IPS DF 19.7 (cell line): ENCODE results near the gene SLC25A12.

Source experiments
- DNase-seq: peaks from one replicate; pipeline ENCODE4 v3.0.0-alpha.2; 2013; ENCODE audit warnings: low read depth, low spot score

The SLC25A12 gene

DNA sequence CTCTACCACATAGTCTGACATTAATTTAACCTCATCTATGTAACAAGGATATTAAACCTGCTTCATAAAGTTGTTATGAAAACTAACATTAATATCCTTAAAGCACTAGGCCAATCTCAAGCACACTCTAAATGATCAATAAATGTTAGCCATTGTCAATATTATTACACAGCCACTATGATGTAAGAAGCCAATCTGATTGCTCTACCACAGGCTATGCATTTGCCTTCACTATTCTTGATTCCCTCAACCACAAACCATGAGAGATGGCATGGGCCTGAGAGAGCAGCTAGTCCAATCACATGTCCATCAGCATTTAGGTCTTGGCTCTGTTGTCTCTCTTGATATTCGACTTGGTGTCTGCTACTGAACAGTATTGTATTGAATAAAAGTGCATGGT is 4.2 kb downstream of the SLC25A12 start:
- no peak for DNase-seq

DNA sequence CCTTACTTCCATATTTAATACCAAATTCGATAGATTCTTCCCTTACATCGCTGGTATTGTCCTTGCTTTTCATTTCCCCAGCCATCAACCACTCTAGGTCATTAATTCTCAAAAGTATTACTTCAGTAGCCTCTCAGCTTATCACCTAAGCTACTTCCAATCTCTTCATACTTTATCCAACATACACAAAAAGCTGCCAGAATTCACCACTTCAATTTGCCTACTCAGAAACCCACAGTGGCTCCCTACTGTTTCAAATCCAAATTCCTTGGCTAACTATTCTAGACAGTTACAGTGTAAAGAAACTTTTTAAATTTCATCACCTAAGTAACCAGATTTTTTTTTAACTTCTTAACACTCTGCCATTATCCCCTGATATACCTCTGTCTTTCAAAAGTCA is 4.7 kb downstream of the SLC25A12 start:
- DNase-seq = no peak

DNA sequence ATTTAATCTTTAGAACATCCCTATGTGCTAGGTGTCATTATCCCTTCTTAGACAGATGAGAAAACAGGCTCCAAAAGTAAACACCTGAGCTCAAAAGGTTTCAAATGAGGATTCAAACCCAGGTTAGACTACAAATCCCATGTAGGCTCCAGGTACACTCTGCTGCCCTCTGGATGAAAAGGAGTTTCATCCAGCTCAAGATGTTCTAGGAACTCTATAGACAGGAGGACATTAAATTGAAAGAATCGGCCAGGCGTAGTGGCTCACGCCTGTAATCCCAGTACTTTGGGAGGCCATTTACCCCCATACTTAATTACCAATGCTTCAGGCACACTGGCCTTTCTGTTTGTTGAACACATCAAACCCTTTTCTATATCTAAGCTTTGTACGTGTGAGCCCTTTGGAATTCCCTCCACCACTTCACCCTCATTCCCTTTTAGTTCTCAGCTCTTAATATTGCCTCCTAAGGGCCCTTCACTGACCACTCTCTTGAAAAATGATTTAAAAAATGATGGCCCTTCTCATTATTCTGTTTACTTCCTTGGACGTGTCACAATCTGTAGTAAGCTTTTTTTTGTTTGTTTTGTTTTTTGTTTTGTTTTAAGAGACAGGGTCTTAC is 10.7 kb downstream of the SLC25A12 start:
- no peak for DNase-seq

DNA sequence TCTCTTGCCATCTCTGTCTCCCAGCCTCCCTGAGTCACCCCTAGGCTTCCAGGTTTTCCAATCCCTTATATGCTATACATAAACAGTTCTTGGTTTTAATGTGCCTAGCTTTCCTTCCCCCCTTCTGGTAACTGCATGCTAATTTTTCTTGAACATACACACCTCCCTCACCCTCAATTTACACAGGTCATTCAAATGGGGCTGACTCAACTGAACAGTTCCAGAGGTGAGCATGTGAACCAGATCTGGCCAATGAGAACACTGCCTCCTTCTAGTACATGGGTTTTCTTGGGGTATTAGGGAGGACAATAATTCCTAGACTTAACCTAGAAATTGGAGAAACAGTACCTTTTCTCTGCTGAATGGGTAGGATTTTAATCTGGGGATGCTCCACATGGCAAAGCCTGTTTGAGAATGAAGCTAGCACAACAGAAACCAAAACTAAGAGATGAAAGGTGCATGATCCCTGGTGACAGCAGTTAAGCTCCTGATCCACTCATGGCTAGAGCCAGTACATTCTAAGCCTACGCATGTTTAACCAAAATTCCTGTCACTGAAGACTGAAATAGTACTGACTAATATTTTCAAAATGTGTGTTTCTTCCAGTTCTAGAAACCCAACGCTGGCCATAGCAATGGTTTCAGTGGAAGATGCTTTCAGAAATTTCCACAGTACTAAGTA is 11.8 kb downstream of the SLC25A12 start:
- DNase-seq = no peak

DNA sequence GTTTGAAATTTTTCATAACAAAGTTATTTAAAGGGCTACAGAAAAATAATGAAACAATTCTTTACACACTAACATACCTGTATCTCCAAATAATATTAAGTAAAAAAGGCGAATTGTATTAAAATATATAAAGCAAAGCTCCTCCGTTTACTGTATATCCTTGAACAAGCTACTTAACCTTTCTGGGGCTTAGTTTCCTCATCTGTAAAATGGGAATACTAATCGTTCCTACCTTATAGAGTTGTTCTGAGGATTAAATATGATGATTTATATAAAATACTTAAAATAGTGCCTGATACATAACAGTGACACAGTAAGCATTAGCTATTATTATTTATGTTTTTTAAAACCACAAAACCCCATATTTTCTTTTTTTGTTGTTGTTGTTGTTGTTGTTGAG is 13.3 kb downstream of the SLC25A12 start:
- DNase-seq = no peak

DNA sequence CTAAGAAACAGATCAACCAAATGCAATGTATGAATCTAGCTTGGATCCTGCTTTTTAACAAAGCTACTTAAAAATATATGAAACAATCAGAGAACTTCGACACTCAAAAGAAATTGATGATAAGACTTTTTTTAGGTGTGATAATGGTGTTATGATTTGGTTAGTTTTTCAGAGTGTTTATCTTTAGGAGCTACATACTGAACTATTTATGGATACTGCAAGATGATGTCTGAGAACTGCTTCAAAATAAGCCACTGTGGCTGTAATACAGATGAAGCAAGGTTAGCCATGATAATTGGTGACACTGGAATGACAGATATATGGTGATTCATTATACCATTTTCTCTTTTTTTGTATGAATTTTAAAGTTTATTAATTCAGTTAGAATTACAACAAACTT is 14.2 kb downstream of the SLC25A12 start:
- no peak for DNase-seq

DNA sequence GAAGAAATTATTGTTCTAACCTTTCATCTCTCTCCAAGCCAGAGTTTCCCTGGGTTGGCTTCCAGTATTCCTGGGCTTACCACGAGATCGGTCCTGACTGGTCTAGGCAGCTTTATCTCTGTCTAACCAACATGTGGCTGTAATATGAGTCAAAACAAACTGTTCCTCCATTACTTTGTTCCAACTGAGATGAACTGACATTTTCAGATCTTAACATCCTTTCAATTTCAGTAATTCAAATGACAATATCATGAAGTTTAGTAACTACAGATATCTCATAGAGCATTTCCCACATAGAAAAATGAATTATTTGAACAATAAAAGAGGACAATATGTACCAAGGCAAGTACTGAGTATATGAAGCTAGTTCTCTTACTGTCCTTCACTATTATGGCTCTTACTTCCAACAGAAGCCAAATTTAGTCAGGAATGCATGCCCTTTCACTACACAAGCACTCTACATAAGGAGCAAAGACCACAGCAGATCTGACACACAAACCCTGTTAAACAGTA is 15.5 kb downstream of the SLC25A12 start:
- DNase-seq = no peak

DNA sequence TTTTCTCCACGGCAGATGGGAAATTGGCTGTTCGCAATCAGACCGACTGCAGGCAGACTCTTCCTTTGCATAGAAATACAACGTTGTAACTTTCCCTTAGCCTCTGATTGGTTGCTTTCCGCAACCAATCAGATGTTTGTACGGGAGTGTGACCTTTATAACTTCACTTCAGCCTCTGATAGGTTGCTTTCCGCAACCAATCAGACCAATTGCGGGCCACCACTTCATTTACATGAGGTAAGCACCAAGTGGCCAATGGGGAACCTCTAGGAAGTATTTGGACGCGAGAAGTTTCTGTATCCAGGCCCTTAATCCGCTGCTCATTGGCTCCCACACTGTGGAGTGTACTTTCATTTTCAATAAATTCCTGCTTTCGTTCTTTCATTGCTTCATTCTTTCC is 19.1 kb downstream of the SLC25A12 start:
- DNase-seq = no peak

DNA sequence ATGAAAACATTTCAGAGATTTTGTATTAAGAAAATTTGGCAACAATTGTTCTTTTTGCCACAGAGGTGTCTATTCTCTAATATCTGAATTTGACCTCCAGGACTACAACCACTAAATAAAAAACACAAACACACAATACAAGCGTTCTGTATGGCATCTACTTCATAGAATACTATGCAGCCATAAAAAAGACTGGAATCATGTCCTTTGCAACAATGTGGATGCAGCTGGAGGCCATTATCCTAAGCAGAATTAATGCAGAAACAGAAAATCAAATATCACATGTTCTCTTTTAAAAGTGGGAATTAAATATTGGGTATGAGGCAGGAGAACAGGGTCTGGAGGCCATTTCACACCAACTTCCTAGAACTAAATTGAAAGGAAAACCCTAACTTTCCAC is 19.5 kb downstream of the SLC25A12 start:
- no peak for DNase-seq

DNA sequence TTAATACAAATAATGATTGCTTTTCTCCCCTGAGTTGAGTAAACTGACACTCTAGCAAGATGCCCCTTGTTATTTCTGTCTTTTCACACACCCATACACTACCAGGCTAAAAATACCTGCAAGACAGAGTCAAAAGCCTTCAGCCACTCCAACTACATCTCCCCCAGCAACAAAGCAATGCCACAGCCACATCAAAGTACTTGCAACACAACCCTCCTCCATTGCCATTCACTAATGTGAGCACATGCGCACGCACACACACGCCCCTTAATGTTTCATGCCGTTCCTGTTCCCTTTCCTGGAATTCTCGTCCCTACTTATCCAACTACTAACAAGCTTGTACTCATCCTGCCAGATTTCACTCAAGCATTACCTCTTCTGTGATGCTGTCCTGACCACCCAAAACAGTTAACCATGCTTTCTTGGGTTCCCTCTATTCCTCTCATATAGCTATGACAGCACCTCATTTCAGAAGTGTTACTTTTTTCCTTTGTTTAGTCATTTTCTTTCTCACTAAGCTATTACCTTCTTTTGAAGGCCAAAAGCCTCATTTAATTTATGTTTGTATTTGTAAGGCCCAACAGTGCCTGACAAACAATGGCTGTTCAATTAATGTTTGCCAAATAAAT is 29.6 kb downstream of the SLC25A12 start:
- DNase-seq = no peak

DNA sequence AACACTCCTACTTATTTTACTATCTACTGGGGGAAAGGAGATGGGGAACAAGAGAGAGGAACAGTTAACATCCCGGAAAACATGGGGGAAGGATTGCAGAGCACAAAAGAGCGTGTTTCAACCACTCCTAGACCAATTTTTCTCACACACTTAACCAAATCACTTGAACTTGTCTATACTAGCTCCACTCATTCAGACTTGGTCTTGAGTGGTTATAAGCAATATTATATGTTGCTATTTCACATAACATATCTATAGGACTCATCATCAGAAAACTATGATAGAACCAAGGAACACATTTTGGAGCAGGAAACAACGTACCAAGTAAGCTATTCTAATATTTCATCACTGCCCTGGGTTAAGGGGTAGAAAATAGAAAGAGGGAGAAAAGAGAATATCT is 31.5 kb downstream of the SLC25A12 start:
- DNase-seq = no peak

DNA sequence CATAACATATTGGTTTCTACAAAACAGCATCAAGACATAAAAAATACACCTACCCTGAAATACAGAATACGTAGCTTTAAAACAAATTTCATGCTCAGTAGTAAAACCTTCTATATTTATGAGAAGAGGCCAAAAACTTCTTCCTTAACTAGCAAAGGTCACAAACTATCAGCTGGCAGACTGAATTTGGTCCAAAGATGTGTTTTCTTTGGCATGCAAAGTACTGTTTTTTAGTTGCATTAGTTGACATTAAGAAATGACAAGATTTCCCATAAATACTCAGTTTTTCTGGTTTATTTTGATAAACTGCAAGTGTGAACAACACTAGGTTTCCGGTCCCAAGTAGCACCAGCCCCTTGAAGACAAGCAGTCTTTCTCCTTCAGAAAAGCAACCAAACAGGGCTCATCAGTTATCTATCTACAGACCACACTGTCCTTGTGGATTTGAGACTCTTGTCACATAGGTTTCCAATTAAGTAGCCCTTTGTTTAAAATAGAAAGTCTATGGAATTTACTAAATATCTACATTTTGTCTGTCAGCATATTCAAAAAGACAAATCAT is 35.6 kb downstream of the SLC25A12 start:
- no peak for DNase-seq

DNA sequence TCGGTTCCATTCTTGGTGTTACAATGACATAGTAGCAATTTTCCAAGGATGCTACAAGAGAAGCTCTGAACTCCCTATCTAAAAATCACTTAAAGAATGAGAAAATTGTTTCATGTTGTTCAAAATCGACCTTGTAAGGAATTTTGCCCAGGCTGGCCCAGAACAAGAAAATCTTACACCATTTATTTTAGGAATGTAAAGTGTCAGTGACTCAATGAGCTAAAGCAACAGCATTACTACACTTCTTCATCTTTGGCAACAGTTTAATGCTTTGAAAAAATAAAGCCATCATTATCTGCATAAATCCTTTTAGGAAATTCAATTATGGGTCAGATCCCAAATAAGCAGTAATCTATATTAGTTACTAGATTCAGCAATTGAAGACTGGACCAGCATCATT is 38.6 kb downstream of the SLC25A12 start:
- no peak for DNase-seq

DNA sequence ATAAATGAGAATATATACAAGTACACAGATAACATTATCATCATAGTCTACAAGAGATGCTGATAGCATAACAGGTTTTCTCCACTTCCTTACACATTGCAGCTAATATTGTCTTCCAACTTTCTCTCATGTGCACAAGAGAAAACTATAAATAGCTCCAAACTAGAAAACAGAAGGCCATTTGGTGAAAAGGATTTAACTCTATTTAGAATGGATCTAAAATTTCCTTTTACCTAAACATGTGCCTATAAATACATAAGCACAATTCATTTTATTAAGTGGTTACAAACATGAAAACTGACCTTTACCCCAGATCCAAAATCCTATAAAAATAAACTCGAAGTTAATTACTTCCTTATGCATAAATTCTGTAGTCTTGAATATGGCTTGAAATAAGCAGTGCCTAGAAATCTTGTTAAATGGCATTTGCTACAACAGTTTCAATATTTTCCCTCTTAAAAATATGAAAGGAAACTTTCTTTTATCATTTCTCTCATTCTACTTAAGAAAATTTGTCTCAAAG is 41.6 kb downstream of the SLC25A12 start:
- no peak for DNase-seq

DNA sequence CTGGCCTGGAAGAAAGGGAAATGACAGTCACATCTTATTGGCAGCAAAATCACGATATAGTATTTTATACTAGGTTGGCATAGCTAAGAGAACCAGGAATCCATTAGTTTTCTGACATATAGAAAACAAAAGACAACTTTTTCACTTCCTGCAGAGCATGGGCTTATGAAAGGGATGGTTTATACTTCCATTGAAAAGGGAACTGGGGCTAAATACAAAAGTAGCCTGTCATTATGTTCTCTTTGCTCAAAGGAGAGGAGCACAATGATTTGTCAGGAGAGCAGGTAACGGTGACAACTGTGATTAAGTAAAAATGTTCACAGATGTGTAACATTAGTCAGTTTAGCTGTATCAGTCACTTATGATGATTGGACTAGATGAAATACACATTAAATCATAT is 46.4 kb downstream of the SLC25A12 start:
- no peak for DNase-seq

DNA sequence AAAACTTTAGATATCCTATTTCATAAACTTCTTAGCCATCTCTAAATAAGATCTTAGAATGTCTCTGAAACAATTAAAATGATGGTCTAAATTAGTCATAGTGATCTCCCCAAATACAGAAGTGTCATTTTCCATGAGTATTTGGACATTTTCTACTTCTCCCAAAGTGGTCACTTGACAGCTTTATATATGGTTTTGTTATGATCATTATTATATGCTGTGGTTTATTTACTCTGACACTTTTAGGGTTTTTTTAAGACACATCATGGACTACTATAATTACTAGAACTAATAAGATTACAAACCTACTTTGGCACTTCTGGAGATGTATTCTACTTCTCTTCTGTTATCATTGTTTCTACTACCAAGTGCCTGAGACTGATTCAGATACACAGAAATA is 47.1 kb downstream of the SLC25A12 start:
- DNase-seq = no peak

DNA sequence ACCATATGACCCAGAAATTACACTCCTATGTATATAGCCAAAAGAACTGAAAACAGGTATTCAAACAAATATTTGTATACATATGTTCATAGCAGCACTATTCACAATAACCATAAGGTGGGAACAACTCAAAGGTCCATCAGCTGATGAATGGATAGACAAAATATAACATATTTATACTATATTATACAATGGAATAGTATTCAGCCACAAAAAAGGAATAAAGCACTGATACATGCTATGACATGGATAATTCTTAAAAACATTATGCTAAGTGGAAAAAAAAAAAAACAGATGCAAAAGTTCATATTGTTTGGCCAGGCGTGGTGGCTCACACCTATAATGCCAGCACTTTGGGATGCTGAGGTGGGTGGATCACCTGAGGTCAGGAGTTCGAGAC is 52.0 kb downstream of the SLC25A12 start:
- DNase-seq = no peak

DNA sequence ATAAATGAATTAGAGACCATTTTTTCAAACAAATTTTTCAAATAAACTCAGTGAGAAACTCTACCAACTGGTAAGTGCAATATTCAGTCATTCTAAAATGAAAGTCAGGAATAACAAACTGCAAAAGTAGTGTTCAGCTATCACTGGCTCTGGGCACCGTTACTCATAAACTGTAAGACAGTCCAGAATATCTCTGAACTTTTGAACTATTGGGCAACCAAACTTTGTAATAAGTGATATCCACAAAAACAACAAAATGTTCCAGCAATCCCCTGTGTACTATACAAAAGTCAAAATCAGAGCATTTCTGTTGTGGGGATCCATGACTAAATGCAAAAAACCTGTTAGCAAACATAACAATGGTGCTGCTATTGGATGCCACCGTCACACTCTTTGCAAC is 56.3 kb downstream of the SLC25A12 start:
- DNase-seq = no peak

DNA sequence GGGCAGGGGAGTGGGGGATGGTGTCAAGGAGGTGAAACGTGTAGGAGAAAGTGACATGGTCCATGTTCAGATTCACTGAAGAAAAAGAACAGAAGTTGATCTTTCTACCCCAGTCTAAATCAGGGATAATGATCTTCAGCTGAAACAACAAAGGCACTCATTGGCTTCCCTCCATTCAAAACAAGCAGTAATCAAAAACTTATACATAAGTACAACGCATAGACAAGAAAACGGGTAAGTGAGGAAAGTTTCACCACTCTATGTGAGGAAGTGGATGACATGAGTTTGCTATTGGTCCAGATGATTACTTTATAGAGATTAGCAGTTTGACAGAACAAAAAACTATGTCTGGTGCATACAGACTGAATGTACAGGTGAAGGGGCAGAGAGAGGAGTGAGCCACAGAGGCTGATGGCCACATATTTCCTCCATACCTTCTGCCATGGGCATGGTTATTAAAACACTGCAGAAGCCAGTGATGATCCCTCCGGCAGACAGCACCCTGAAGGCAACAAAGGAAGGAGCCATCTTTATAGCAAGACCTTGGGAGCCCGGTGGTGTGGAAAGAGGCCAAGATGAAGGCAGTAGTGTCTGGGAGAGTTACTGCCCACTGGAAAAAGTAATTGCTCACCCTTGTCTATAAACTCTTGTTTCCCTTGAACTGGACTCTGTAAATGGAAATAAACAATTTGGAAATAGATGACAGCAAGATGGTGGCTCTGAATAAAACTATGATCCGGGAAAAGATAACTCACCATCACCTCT is 57.7 kb downstream of the SLC25A12 start:
- no peak for DNase-seq

DNA sequence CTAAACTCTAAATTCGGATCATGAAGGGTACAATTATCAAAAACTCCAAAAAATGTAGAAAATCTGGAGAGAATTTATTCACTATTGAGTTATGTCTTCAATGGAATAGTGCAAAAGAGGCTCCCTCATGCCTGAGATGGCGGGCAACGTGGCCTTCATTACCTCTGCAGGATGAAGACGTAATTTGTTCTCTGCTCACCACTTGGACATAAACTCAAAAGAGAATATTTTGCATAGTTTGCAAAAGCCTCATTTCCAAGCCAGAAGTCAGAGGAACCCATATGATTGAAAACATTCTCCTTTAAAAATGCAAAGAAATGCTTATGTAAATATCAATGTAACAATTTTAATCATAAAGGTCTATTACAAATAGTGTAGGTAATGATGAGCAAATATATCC is 58.7 kb downstream of the SLC25A12 start:
- no peak for DNase-seq

DNA sequence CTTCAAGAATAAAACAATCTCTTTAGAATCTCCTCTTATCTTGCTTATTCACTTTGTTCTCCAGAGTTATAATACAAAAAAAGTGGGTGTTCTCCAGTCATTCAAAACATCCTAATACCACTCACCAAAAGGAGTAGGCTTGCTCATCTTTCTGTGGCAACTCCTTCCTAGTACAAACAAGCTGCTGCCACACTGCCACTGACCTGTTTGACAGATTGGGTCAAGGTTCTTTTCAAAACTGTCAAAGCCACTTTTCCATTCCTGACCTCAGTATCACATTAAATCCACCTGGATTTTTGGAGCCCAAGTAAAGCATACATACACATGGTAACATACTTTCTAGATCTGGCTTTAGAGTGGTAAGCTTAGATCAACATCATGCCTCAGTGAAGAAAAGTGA is 59.8 kb downstream of the SLC25A12 start:
- no peak for DNase-seq

DNA sequence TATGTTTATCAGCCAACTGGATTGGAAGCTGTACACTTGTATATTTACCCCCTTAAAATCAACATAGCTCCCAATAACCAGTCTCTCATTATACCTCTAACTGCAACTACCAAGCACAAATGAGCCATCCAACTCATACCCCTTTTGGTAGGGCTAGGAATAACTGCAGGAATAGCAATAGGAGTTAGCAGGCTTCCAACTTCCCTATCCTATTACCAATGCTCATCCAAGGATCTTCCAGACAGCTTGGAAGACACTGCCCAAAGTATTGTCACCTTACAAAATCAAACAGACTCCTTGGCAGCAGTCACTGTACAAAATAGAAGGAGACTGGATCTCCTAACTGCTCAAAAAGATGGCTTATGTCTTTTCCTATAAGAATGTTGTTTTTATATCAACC is 61.6 kb downstream of the SLC25A12 start:
- DNase-seq = no peak
